Keratinocyte (primary cell): ENCODE measurements around the gene ECE2. TPM values are rescaled to one million over a fixed set of nuclear protein-coding genes. Genes with fewer than 3 reads are reported as not detected.

Source experiments
- DNase-seq: peaks from one replicate; pipeline ENCODE4 v3.0.0-alpha.2; 2011; ENCODE audit warnings: low read depth, missing footprints, low spot score
- FAIRE-seq: peaks from 2 replicates; lab custom pipeline; 2011; peaks lifted over from hg19 to GRCh38; lab: Jason Lieb, UNC
- H2AFZ ChIP-seq: 2 replicates; pipeline ENCODE4 v1.6.0; 2012; ENCODE audit warnings: low read length, control low read depth, inconsistent platforms; ENCODE audit not compliant: control insufficient read depth
- H3K27ac ChIP-seq: 2 replicates; pipeline ENCODE4 v1.5.1; 2011; ENCODE audit warnings: low read length; ENCODE audit not compliant: control insufficient read depth, insufficient read depth
- H3K27me3 ChIP-seq: 3 replicates; pipeline ENCODE4 v1.6.0; 2011; ENCODE audit warnings: low read length; ENCODE audit not compliant: control insufficient read depth, insufficient read depth; ENCODE audit errors: extremely low read depth
- H3K36me3 ChIP-seq, 2 experiments: 2 replicates in 1 of 2; 3 replicates in 1 of 2; pipeline ENCODE4 v1.5.1; 2011; ENCODE audit warnings: low read length in 2 of 2, mild to moderate bottlenecking in 1 of 2; ENCODE audit not compliant: control insufficient read depth in 2 of 2, insufficient read depth in 2 of 2; ENCODE audit errors: extremely low read depth in 1 of 2
- H3K4me1 ChIP-seq: 3 replicates; pipeline ENCODE4 v1.5.1; 2011; ENCODE audit warnings: low read length; ENCODE audit not compliant: control insufficient read depth, insufficient read depth; ENCODE audit errors: extremely low read depth
- H3K4me2 ChIP-seq: 3 replicates; pipeline ENCODE4 v1.6.0; 2011; ENCODE audit warnings: low read depth, low read length; ENCODE audit not compliant: control insufficient read depth, insufficient read depth; ENCODE audit errors: extremely low read depth
- H3K4me3 ChIP-seq, 3 experiments: fragments of 200-600 bp in 1 of 3; sonication (generic) in 1 of 3; 2 replicates in 2 of 3; 3 replicates in 1 of 3; pipeline ENCODE4 v1.5.1; 2011 to 2016; ENCODE audit warnings: low read length in 3 of 3, mild to moderate bottlenecking in 3 of 3, control low read depth in 2 of 3, inconsistent platforms in 1 of 3, low read depth in 1 of 3, mixed read lengths in 1 of 3, mixed run types in 1 of 3, moderate library complexity in 1 of 3; ENCODE audit not compliant: control insufficient read depth in 2 of 3, insufficient read depth in 2 of 3; ENCODE audit errors: extremely low read depth in 1 of 3
- H3K79me2 ChIP-seq: 2 replicates; pipeline ENCODE4 v1.6.0; 2012; ENCODE audit warnings: low read length; ENCODE audit not compliant: control insufficient read depth, insufficient read depth
- H3K9ac ChIP-seq: 3 replicates; pipeline ENCODE4 v1.6.0; 2011; ENCODE audit warnings: low read length; ENCODE audit not compliant: control insufficient read depth, insufficient read depth; ENCODE audit errors: extremely low read depth
- H3K9me1 ChIP-seq: 3 replicates; pipeline ENCODE4 v1.6.0; 2011; ENCODE audit warnings: low read length; ENCODE audit not compliant: control insufficient read depth, insufficient read depth; ENCODE audit errors: extremely low read depth
- H3K9me3 ChIP-seq: 2 replicates; pipeline ENCODE4 v1.5.1; 2012; ENCODE audit warnings: low read depth, low read length; ENCODE audit not compliant: control insufficient read depth
- H4K20me1 ChIP-seq: 3 replicates; pipeline ENCODE4 v1.6.0; 2011; ENCODE audit warnings: low read length; ENCODE audit not compliant: control insufficient read depth, insufficient read depth; ENCODE audit errors: extremely low read depth
- EZH2 ChIP-seq: IDR thresholded peaks from one replicate; pipeline ENCODE4 v1.6.1; 2012; ENCODE audit warnings: inconsistent platforms, mild to moderate bottlenecking, low read length, moderate library complexity
- dilution Hi-C: fragments of 300-500 bp; cut with MboI; formaldehyde crosslinking; loops from one replicate; pipeline ENCODE4 v1.7.0; 2020; ENCODE audit warnings: low sequenced_read_pairs; ENCODE audit not compliant: extremely low pct_ligation_motif_present
- polyA plus RNA-seq, 5 experiments: library from polyadenylated mRNA; depleted of rRNA in 3 of 5; stranded (reverse) in 3 of 5; stranded (forward) in 1 of 5; unstranded in 1 of 5; fragments of >200 nt; gene quantifications; 1 replicate in 1 of 5; 2 replicates in 3 of 5; 3 replicates in 1 of 5; pipeline versions ENCODE4 v1.2.1 to v1.2.3, GENCODE V29; 2011 to 2012; ENCODE audit warnings: missing spikeins in 2 of 5, low read depth in 1 of 5, low replicate concordance in 1 of 5
- TF ChIP-seq, protein P1 (sequence below), 3 experiments: IDR thresholded peaks in 1 of 3; conservative IDR thresholded peaks in 1 of 3; optimal IDR thresholded peaks in 1 of 3; 2 replicates in 2 of 3; 3 replicates in 1 of 3; pipeline versions ENCODE3 to v1.5.1; 2011; ENCODE audit warnings: low read length in 3 of 3, mild to moderate bottlenecking in 3 of 3, moderate library complexity in 2 of 3, control low read depth in 1 of 3, inconsistent platforms in 1 of 3; ENCODE audit not compliant: insufficient read depth in 2 of 3; ENCODE audit errors: extremely low read depth in 1 of 3

The ECE2 gene
- polyA plus RNA-seq, 1 donor (not counting 4 experiments of a cell fraction or from before 2014, with no cell fraction given) = not detected

DNA sequence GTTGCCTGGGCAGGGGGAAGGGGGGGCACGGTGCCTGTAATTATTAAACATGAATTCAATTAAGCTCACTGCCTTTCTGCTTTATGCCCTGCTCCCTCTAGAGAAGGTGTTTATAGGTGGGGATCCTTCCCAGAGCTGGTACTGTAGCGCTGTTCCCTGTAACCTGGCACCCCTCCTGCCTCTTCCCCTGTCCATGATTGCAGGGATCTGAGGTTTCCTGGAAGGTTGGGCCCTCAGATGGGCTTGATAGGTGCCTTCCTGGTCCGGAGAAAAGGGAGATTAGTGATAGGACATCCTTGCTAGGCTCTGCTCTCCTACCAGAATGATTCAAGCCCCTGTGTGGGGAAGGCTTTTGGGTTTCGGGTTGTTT, 59.5 kb downstream of the ECE2 start:
- dilution Hi-C loops = no loop called here
- FAIRE-seq (no peak), DNase-seq (no peak)
- peak overlapping the region in 1 of 3 experiments; percentile 78 for H3K4me3 ChIP-seq
- TF ChIP-seq, protein P1, sequence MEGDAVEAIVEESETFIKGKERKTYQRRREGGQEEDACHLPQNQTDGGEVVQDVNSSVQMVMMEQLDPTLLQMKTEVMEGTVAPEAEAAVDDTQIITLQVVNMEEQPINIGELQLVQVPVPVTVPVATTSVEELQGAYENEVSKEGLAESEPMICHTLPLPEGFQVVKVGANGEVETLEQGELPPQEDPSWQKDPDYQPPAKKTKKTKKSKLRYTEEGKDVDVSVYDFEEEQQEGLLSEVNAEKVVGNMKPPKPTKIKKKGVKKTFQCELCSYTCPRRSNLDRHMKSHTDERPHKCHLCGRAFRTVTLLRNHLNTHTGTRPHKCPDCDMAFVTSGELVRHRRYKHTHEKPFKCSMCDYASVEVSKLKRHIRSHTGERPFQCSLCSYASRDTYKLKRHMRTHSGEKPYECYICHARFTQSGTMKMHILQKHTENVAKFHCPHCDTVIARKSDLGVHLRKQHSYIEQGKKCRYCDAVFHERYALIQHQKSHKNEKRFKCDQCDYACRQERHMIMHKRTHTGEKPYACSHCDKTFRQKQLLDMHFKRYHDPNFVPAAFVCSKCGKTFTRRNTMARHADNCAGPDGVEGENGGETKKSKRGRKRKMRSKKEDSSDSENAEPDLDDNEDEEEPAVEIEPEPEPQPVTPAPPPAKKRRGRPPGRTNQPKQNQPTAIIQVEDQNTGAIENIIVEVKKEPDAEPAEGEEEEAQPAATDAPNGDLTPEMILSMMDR (optimal IDR thresholded peaks at IDR 0.05 in 1 of 3, IDR thresholded peaks at IDR 0.05 in 1 of 3, conservative IDR thresholded peaks at IDR 0.05 in 1 of 3; ENCODE audit: extremely low read depth in 1 of 3, insufficient read depth in 2 of 3, low read length in 3 of 3) = no peak
- no peak for TF ChIP-seq EZH2
- H3K4me1 ChIP-seq = peaks cover 85% of the 10 kb centered on the region
- peak overlapping the region; percentile 85 for H3K27ac ChIP-seq
- H4K20me1 ChIP-seq = peaks cover 14% of the 10 kb centered on the region
- H3K9me3 ChIP-seq = no peaks in the 10 kb centered on the region
- peaks cover 34 to 37% of the 10 kb centered on the region in 2 experiments for H3K36me3 ChIP-seq
- no peaks in the 10 kb centered on the region for H3K27me3 ChIP-seq
- H3K4me2 ChIP-seq = peak overlapping the region; percentile 45
- H2AFZ ChIP-seq = no peak overlapping the region
- H3K79me2 ChIP-seq = peaks cover 25% of the 10 kb centered on the region
- peak overlapping the region; percentile 88 for H3K9ac ChIP-seq
- peaks cover 3% of the 10 kb centered on the region for H3K9me1 ChIP-seq

DNA sequence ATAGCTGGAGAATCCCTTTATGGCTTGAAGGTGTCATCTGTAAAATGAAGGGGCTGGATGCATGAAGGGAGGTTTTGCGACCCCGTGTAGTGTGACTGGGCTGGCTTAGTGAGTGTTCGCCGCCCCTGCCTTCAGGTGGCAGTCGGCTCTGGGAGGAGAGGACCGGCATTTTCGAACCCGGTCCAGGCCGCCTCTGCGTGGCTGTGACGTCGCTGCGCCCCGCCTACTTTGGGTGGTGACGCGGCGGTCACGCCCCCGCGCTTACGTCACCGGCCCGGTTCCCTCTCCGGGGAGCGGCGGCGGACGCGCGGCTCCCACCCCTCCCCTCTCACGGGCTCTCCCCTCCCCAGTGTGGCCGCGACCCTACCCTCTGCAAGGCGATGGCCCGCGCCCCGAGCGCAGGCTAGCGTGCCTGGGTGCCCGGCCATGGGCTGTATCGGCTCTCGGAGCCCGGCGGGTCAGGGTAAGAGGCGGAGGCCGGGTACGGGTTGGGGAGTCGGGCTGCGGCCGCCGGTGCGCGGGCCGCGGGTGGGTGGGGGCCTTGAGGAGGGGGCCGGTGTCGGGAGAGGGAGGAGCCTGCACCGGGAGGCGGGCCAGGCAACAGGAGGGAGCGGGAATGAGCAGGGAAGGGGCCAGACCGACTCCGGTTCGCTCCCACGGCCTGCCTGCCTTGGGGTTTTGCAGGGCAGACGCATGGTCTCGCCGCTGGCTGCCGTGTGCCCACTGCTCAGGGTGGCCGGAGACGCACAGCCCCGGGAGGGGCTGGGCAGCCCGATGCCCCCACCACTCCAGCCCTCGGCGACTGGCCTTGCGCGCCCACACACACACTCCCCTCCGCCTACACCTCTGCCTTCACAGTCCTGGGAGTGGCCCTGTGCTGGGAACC, 60.1 kb downstream of the ECE2 start:
- FAIRE-seq (no peak), DNase-seq (no peak)
- dilution Hi-C loops = no loop called here
- peaks cover 14% of the 10 kb centered on the region for H4K20me1 ChIP-seq
- H3K79me2 ChIP-seq = peaks cover 28% of the 10 kb centered on the region
- peaks cover 3% of the 10 kb centered on the region for H3K9me1 ChIP-seq
- H2AFZ ChIP-seq = no peak overlapping the region
- H3K4me1 ChIP-seq = peaks cover 89% of the 10 kb centered on the region
- H3K9me3 ChIP-seq = no peaks in the 10 kb centered on the region
- H3K9ac ChIP-seq = peak overlapping the region; percentile 88
- peak overlapping the region; percentile 85 for H3K27ac ChIP-seq
- TF ChIP-seq, protein P1 (optimal IDR thresholded peaks at IDR 0.05 in 1 of 3, IDR thresholded peaks at IDR 0.05 in 1 of 3, conservative IDR thresholded peaks at IDR 0.05 in 1 of 3; ENCODE audit: extremely low read depth in 1 of 3, insufficient read depth in 2 of 3, low read length in 3 of 3) = no peak
- TF ChIP-seq EZH2 = no peak
- H3K4me3 ChIP-seq = peak overlapping the region; percentile 52 to 78 (median 72)
- peaks cover 32 to 37% of the 10 kb centered on the region in 2 experiments for H3K36me3 ChIP-seq
- H3K27me3 ChIP-seq = no peaks in the 10 kb centered on the region
- H3K4me2 ChIP-seq = peak overlapping the region; percentile 90
